ENCODE results near the gene PDGFB. TPM values are rescaled to one million over a fixed set of nuclear protein-coding genes. Genes with fewer than 3 reads are reported as not detected.

The PDGFB gene
- total RNA-seq, 2 experiments from 2014 or later = 0.45 to 0.69 TPM

- H3K9me3 ChIP-seq (ENCODE audit: control insufficient read depth in 1 of 2, insufficient read depth in 1 of 2, low read length in 2 of 2) = no peaks in the 10 kb centered on the region
- DNase-seq (no peak), ATAC-seq (ENCODE audit: poor library complexity) (no peak)
- peaks cover 22 to 27% of the 10 kb centered on the region in 2 experiments for H3K27me3 ChIP-seq (ENCODE audit: control insufficient read depth in 1 of 2, insufficient read depth in 2 of 2, low read length in 2 of 2)
- H3K27me3 Mint-ChIP-seq = peaks cover 37% of the 10 kb centered on the region
- H3K4me1 ChIP-seq (ENCODE audit: insufficient read depth, low read length) = peaks cover 49% of the 10 kb centered on the region
- H3K4me3 Mint-ChIP-seq = no peak overlapping the region
- peaks cover 6% of the 10 kb centered on the region for H3K36me3 ChIP-seq (ENCODE audit: insufficient read depth, low read length)
- no peak overlapping the region for H3K27ac ChIP-seq (ENCODE audit: low read depth in 1 of 2, low read length in 2 of 2)
- H3K4me3 ChIP-seq (ENCODE audit: low read length) = no peak overlapping the region
- H3K36me3 Mint-ChIP-seq (ENCODE audit: low read depth) = peaks cover 5% of the 10 kb centered on the region
- POLR2A ChIA-PET = interaction anchor here (0.5 to 2.5 kb wide), 2 partner anchors 9 to 69 kb away, joined by 3 to 9 read pairs; partner anchors contain the start of gene RPL3
- peaks cover 16% of the 10 kb centered on the region for H3K4me1 Mint-ChIP-seq (ENCODE audit: low read depth)
- TF ChIP-seq, protein P1, sequence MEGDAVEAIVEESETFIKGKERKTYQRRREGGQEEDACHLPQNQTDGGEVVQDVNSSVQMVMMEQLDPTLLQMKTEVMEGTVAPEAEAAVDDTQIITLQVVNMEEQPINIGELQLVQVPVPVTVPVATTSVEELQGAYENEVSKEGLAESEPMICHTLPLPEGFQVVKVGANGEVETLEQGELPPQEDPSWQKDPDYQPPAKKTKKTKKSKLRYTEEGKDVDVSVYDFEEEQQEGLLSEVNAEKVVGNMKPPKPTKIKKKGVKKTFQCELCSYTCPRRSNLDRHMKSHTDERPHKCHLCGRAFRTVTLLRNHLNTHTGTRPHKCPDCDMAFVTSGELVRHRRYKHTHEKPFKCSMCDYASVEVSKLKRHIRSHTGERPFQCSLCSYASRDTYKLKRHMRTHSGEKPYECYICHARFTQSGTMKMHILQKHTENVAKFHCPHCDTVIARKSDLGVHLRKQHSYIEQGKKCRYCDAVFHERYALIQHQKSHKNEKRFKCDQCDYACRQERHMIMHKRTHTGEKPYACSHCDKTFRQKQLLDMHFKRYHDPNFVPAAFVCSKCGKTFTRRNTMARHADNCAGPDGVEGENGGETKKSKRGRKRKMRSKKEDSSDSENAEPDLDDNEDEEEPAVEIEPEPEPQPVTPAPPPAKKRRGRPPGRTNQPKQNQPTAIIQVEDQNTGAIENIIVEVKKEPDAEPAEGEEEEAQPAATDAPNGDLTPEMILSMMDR (IDR thresholded peaks at IDR 0.05) = no peak
- CTCF ChIA-PET = no interaction called here
- H3K9me3 Mint-ChIP-seq = no peaks in the 10 kb centered on the region
- intact Hi-C loops (cut with DNase I, micrococcal nuclease) = no loop called here
- no peak overlapping the region for H3K27ac Mint-ChIP-seq
These were observed 5.3 kb upstream of the PDGFB start for GRCh38 chr22:39250131-39250530.

DNA sequence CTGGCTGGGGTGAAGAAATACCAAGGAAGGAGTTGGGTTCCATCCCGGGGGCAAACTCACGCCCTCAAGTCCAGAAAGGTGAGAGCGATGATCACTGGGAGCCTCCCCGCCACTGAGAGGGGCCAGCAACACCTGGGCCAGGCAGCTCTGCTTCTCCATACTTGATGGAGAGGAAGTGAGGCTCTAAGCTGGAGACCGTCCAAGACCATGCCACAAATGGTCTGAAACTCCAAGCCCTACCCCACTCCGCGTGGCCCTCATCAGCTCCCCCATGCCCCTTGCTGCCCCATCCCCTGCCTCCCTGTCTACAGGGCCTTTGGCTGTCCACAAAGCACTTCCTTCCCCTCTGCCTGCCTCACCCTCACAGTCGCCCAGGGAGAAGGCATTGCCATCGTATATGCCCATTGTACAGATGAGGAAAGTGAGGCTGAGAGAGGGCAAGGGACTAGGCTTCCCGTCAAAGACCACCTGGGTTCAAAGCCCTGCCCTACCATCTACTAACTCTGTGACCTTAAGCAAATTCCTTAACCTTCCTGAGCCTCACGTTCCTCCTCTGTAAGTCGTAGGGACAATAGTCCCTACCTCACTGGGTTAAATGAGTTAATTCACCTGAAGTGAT lies 4.4 kb upstream of the PDGFB start:
- Mint-ChIP-seq H3K27ac (no peak overlapping the region), H3K4me3 (no peak overlapping the region), H3K4me1 (ENCODE audit: low read depth) (peaks cover 10% of the 10 kb centered on the region), H3K36me3 (ENCODE audit: low read depth) (peaks cover 5% of the 10 kb centered on the region), H3K27me3 (peaks cover 31% of the 10 kb centered on the region), H3K9me3 (no peaks in the 10 kb centered on the region)
- intact Hi-C loops (cut with DNase I, micrococcal nuclease) = loop anchor here in 1 of 2 experiments (10.0 kb wide), 1 partner anchor 256 kb away; the partner anchor contains the start of gene MIEF1
- Histone ChIP-seq H3K36me3 (ENCODE audit: insufficient read depth, low read length) (peaks cover 6% of the 10 kb centered on the region), H3K9me3 (ENCODE audit: control insufficient read depth in 1 of 2, insufficient read depth in 1 of 2, low read length in 2 of 2) (no peaks in the 10 kb centered on the region), H3K27ac (ENCODE audit: low read depth in 1 of 2, low read length in 2 of 2) (no peak overlapping the region), H3K27me3 (ENCODE audit: control insufficient read depth in 1 of 2, insufficient read depth in 2 of 2, low read length in 2 of 2) (peaks cover 22 to 27% of the 10 kb centered on the region in 2 experiments), H3K4me1 (ENCODE audit: insufficient read depth, low read length) (peaks cover 47% of the 10 kb centered on the region), H3K4me3 (ENCODE audit: low read length) (no peak overlapping the region)
- DNase-seq = no peak
- TF ChIP-seq, protein P1 (IDR thresholded peaks at IDR 0.05) = no peak
- POLR2A ChIA-PET = interaction anchor here (2.5 to 2.7 kb wide), 2 partner anchors 12 to 70 kb away, joined by 5 to 9 read pairs; partner anchors contain the start of gene RPL3
- ATAC-seq (ENCODE audit: poor library complexity) = no peak
- CTCF ChIA-PET = no interaction called here

GRCh38 chr22:39248254-39248653 lies 3.5 kb upstream of the PDGFB start:
- TF ChIP-seq, protein P1 (IDR thresholded peaks at IDR 0.05) = no peak
- no peak for DNase-seq
- Mint-ChIP-seq H3K4me3 (no peak overlapping the region), H3K36me3 (ENCODE audit: low read depth) (peaks cover 5% of the 10 kb centered on the region), H3K4me1 (ENCODE audit: low read depth) (peaks cover 10% of the 10 kb centered on the region), H3K27me3 (peaks cover 30% of the 10 kb centered on the region), H3K9me3 (no peaks in the 10 kb centered on the region), H3K27ac (no peak overlapping the region)
- H3K4me3 ChIP-seq (ENCODE audit: low read length) = no peak overlapping the region
- POLR2A ChIA-PET = interaction anchor here (2.5 to 2.7 kb wide), 2 partner anchors 11 to 71 kb away, joined by 5 to 9 read pairs; partner anchors contain the start of gene RPL3
- H3K27ac ChIP-seq (ENCODE audit: low read depth in 1 of 2, low read length in 2 of 2) = no peak overlapping the region
- CTCF ChIA-PET = no interaction called here
- intact Hi-C loops (cut with DNase I, micrococcal nuclease) = loop anchor here in 1 of 2 experiments (10.0 kb wide), 1 partner anchor 257 kb away; the partner anchor contains the start of gene MIEF1
- peaks cover 6% of the 10 kb centered on the region for H3K36me3 ChIP-seq (ENCODE audit: insufficient read depth, low read length)
- H3K9me3 ChIP-seq (ENCODE audit: control insufficient read depth in 1 of 2, insufficient read depth in 1 of 2, low read length in 2 of 2) = no peaks in the 10 kb centered on the region
- no peak for ATAC-seq (ENCODE audit: poor library complexity)
- peaks cover 44% of the 10 kb centered on the region for H3K4me1 ChIP-seq (ENCODE audit: insufficient read depth, low read length)
- H3K27me3 ChIP-seq (ENCODE audit: control insufficient read depth in 1 of 2, insufficient read depth in 2 of 2, low read length in 2 of 2) = peaks cover 19 to 26% of the 10 kb centered on the region in 2 experiments

All from CD4-positive, alpha-beta T cell (primary cell).